ENCODE data around the gene DYNC1LI2. TPM values are rescaled to one million over a fixed set of nuclear protein-coding genes. Genes with fewer than 3 reads are reported as not detected.

The DYNC1LI2 gene
- total RNA-seq, 1 experiment from 2014 or later: 97.7 TPM

- intact Hi-C loops (cut with micrococcal nuclease): loop anchor here (2.0 to 10.0 kb wide), 2 partner anchors 77 to 335 kb away; no protein-coding TSS in a partner anchor
- BruUV-seq (replicated peaks): no TSS peak
- H3K27ac Mint-ChIP-seq (ENCODE audit: low read depth, unreplicated experiment): peak overlapping the region; percentile 66
- CTCF ChIA-PET: interaction anchor here (0.7 to 7.4 kb wide), 9 partner anchors 9 to 181 kb away, joined by 3 to 71 read pairs (median 9); partner anchors contain the start of genes DYNC1LI2 and NAE1
- POLR2A ChIA-PET: interaction anchor here (0.6 to 3.5 kb wide), 4 partner anchors 11 to 315 kb away, joined by 3 to 38 read pairs (median 6); partner anchors contain the start of gene DYNC1LI2
- H3K4me3 Mint-ChIP-seq (ENCODE audit: unreplicated experiment): no peak overlapping the region
- no peaks in the 10 kb centered on the region for H3K27me3 Mint-ChIP-seq (ENCODE audit: insufficient read depth, unreplicated experiment)
- TF ChIP-seq, protein P1, sequence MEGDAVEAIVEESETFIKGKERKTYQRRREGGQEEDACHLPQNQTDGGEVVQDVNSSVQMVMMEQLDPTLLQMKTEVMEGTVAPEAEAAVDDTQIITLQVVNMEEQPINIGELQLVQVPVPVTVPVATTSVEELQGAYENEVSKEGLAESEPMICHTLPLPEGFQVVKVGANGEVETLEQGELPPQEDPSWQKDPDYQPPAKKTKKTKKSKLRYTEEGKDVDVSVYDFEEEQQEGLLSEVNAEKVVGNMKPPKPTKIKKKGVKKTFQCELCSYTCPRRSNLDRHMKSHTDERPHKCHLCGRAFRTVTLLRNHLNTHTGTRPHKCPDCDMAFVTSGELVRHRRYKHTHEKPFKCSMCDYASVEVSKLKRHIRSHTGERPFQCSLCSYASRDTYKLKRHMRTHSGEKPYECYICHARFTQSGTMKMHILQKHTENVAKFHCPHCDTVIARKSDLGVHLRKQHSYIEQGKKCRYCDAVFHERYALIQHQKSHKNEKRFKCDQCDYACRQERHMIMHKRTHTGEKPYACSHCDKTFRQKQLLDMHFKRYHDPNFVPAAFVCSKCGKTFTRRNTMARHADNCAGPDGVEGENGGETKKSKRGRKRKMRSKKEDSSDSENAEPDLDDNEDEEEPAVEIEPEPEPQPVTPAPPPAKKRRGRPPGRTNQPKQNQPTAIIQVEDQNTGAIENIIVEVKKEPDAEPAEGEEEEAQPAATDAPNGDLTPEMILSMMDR (IDR thresholded peaks at IDR 0.05; ENCODE audit: unreplicated experiment): peak; percentile 58
- DNase-seq (ENCODE audit: unreplicated experiment): peak; percentile 56
- peaks cover 89% of the 10 kb centered on the region for H3K36me3 Mint-ChIP-seq (ENCODE audit: insufficient read depth, unreplicated experiment)
- H3K9me3 Mint-ChIP-seq (ENCODE audit: unreplicated experiment): no peaks in the 10 kb centered on the region
- peaks cover 32% of the 10 kb centered on the region for H3K4me1 Mint-ChIP-seq (ENCODE audit: insufficient read depth, unreplicated experiment)
These were observed 11.4 kb downstream of the DYNC1LI2 start for GRCh38 chr16:66740010-66740409.

GRCh38 chr16:66735891-66736290, 15.5 kb downstream of the DYNC1LI2 start:
- POLR2A ChIA-PET: interaction anchor here (0.8 to 1.6 kb wide), 2 partner anchors 15 to 20 kb away, joined by 3 to 6 read pairs; partner anchors contain the start of gene DYNC1LI2
- no peak overlapping the region for H3K4me3 Mint-ChIP-seq (ENCODE audit: unreplicated experiment)
- H3K36me3 Mint-ChIP-seq (ENCODE audit: insufficient read depth, unreplicated experiment): peaks cover 90% of the 10 kb centered on the region
- TF ChIP-seq, protein P1 (IDR thresholded peaks at IDR 0.05; ENCODE audit: unreplicated experiment): no peak
- H3K9me3 Mint-ChIP-seq (ENCODE audit: unreplicated experiment): no peaks in the 10 kb centered on the region
- intact Hi-C loops (cut with micrococcal nuclease): no loop called here
- peak; percentile 60 for DNase-seq (ENCODE audit: unreplicated experiment)
- BruUV-seq (replicated peaks): no TSS peak
- no peaks in the 10 kb centered on the region for H3K27me3 Mint-ChIP-seq (ENCODE audit: insufficient read depth, unreplicated experiment)
- H3K27ac Mint-ChIP-seq (ENCODE audit: low read depth, unreplicated experiment): peak overlapping the region; percentile 8
- CTCF ChIA-PET: interaction anchor here (0.6 to 7.4 kb wide), 13 partner anchors 8 to 173 kb away, joined by 3 to 71 read pairs (median 4); partner anchors contain the start of gene DYNC1LI2
- H3K4me1 Mint-ChIP-seq (ENCODE audit: insufficient read depth, unreplicated experiment): peaks cover 16% of the 10 kb centered on the region

GRCh38 chr16:66731101-66731500, 20.3 kb downstream of the DYNC1LI2 start:
- Mint-ChIP-seq H3K27me3 (ENCODE audit: insufficient read depth, unreplicated experiment) (no peaks in the 10 kb centered on the region), H3K9me3 (ENCODE audit: unreplicated experiment) (no peaks in the 10 kb centered on the region), H3K36me3 (ENCODE audit: insufficient read depth, unreplicated experiment) (peaks cover 94% of the 10 kb centered on the region), H3K4me1 (ENCODE audit: insufficient read depth, unreplicated experiment) (peaks cover 7% of the 10 kb centered on the region), H3K27ac (ENCODE audit: low read depth, unreplicated experiment) (no peak overlapping the region), H3K4me3 (ENCODE audit: unreplicated experiment) (no peak overlapping the region)
- ChIA-PET POLR2A (interaction anchor here (1.1 kb wide), 1 partner anchor 112 kb away, joined by 3 read pairs; no protein-coding TSS in a partner anchor), CTCF (interaction anchor here (0.5 to 7.7 kb wide), 10 partner anchors 9 to 1980 kb away, joined by 3 to 68 read pairs (median 8); partner anchors contain the start of gene DYNC1LI2)
- TF ChIP-seq, protein P1 (IDR thresholded peaks at IDR 0.05; ENCODE audit: unreplicated experiment): no peak
- BruUV-seq (replicated peaks): no TSS peak
- no peak for DNase-seq (ENCODE audit: unreplicated experiment)
- intact Hi-C loops (cut with micrococcal nuclease): no loop called here

DNA sequence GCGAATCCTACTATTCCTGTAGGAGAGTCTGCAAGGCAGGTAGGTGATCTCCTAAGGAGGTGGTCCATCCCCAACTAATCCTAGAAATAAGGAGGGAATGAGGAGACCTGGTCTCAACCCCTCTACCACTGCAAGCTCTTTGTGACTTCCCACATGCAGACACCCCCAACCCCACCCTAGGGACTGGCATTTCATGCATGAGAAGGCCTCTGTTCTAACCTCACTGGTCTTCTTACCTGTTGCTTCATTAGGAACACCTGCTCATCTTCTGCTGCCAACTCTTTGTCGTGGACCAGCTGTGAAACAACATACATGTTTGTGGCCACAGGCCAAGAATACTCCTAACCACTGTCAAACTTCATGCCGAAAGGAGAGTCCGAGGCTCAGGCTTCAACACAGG, 22.6 kb downstream of the DYNC1LI2 start:
- intact Hi-C loops (cut with micrococcal nuclease): loop anchor here (1.0 kb wide), 1 partner anchor 139 kb away; no protein-coding TSS in a partner anchor
- POLR2A ChIA-PET: interaction anchor here (0.5 to 1.8 kb wide), 4 partner anchors 12 to 66 kb away, joined by 3 to 6 read pairs (median 3); partner anchors contain the start of genes CMTM4 and DYNC1LI2
- no peaks in the 10 kb centered on the region for H3K9me3 Mint-ChIP-seq (ENCODE audit: unreplicated experiment)

More for the DNA sequence above, 22.6 kb downstream of the DYNC1LI2 start:
- BruUV-seq (replicated peaks): no TSS peak
- DNase-seq (ENCODE audit: unreplicated experiment): no peak
- Mint-ChIP-seq H3K4me3 (ENCODE audit: unreplicated experiment) (no peak overlapping the region), H3K36me3 (ENCODE audit: insufficient read depth, unreplicated experiment) (peaks cover 94% of the 10 kb centered on the region), H3K4me1 (ENCODE audit: insufficient read depth, unreplicated experiment) (peaks cover 7% of the 10 kb centered on the region), H3K27ac (ENCODE audit: low read depth, unreplicated experiment) (no peak overlapping the region), H3K27me3 (ENCODE audit: insufficient read depth, unreplicated experiment) (no peaks in the 10 kb centered on the region)
- CTCF ChIA-PET: interaction anchor here (0.6 to 7.7 kb wide), 41 partner anchors 8 to 485 kb away, joined by 3 to 68 read pairs (median 4); partner anchors contain the start of genes CMTM4 and DYNC1LI2
- TF ChIP-seq, protein P1 (IDR thresholded peaks at IDR 0.05; ENCODE audit: unreplicated experiment): no peak
